Omental fat pad (tissue), 4 donors: Measurements from ENCODE around the gene IL26. TPM values are rescaled to one million over a fixed set of nuclear protein-coding genes. Genes with fewer than 3 reads are reported as not detected.

Source experiments
- ATAC-seq: fragments of 150-250 bp; one replicate; pipeline ENCODE4 v1.9.1; 2016; ENCODE audit warnings: mild to moderate bottlenecking, moderate library complexity; ENCODE audit not compliant: low FRiP score
- DNase-seq: peaks from one replicate; pipeline ENCODE4 v3.0.0-alpha.2; 2019; ENCODE audit warnings: low spot score
- CTCF ChIP-seq, 3 donors: fragments of 450-650 bp; IDR thresholded peaks; one replicate each; pipeline ENCODE4 v1.5.1; 2016 to 2017; ENCODE audit warnings: antibody characterized with exemption in 3 of 3, mild to moderate bottlenecking in 3 of 3, moderate library complexity in 2 of 3
- total RNA-seq, 4 donors: library from RNA; depleted of rRNA; stranded (reverse); fragments of >200 nt; gene quantifications; one replicate each; pipeline ENCODE4 v1.1.0, GENCODE V29; 2016

Gene IL26
- total RNA-seq, 4 donors from 2014 or later: not detected

- DNase-seq: no peak
- ATAC-seq: no peak
- no peak for TF ChIP-seq CTCF (IDR thresholded peaks at IDR 0.05)
These were observed 24.8 kb downstream of the IL26 start for GRCh38 chr12:68200854-68201253.

- DNase-seq: no peak
- TF ChIP-seq CTCF (IDR thresholded peaks at IDR 0.05): no peak
- no peak for ATAC-seq
These were observed 26.5 kb downstream of the IL26 start for GRCh38 chr12:68199127-68199526.

DNA sequence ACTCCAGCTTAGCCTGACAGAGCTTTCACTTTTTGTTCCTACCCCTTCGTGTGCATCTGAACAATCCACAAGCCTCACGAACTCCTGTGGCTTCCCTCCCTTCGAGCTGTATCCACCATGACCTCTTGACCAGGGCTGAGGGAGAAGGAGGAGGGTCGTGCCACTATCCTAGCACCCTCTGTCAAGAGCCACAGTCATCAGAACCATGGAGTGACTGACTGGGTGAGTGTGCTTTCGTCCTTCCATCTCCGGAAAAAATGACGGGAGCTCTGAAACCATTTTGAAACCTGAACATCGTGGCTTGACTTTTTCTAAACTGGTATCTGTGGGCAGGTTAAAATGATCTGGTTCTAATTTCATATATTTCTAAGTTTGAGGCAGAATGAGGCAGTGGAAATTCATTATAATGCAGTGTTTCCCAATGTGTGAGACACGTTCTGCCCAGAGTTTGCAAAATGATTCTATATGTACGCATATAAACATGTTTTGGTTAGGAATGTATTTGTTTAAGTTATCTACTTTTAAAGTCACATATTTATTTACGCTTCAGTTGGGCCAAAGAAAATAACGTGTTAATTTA, 27.0 kb downstream of the IL26 start:
- no peak for DNase-seq
- no peak for TF ChIP-seq CTCF (IDR thresholded peaks at IDR 0.05)
- no peak for ATAC-seq

DNA sequence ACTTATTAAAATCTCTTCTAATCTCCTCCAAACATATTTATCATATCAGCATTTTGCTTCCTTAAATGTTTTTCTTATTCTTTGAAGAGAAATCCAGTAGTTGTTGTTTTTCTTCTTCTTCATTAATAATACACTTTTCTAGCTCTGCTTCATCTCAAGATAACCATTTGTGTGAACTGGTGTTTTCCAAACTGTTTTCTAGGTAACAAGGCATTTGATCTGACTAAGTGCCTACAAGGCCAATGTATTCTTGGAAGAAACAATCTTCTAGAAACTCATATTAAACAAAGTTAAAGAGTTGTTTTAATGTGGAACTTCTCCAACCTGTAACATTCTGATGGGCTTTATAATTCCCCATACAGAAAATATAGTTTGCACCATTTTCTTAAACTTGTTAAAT, 35.3 kb downstream of the IL26 start:
- no peak for ATAC-seq

GRCh38 chr12:68189821-68190242, 35.8 kb downstream of the IL26 start:
- ATAC-seq: no peak
- no peak for TF ChIP-seq CTCF (IDR thresholded peaks at IDR 0.05)
- DNase-seq: no peak

More for the DNA sequence above, 35.3 kb downstream of the IL26 start:
- TF ChIP-seq CTCF (IDR thresholded peaks at IDR 0.05): no peak
- DNase-seq: no peak

DNA sequence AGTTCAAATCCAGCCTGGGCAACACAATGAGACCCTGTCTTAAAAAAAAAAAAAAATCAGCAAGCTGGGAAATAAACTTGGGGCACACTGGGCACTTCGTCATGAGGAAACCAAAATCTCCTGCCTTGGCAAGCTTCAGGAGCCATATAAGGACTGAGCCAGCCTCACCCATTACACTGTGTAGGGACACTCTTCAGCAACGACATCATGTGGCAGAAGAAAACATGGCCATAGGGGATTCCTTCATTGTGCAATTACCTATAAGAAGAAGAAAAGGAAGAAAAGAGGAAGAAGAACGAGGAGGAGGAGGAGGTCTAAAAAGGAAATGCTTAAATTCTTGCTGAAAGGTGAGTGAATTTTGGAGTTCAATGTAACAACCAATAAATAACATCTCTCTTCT, 40.0 kb downstream of the IL26 start:
- no peak for ATAC-seq
- no peak for DNase-seq
- TF ChIP-seq CTCF (IDR thresholded peaks at IDR 0.05): no peak
